ENCODE measurements around the gene CTDSPL.

GRCh38 chr3:37916685-37917084 lies 55.0 kb downstream of the CTDSPL start:
- TF ChIP-seq, protein P1, sequence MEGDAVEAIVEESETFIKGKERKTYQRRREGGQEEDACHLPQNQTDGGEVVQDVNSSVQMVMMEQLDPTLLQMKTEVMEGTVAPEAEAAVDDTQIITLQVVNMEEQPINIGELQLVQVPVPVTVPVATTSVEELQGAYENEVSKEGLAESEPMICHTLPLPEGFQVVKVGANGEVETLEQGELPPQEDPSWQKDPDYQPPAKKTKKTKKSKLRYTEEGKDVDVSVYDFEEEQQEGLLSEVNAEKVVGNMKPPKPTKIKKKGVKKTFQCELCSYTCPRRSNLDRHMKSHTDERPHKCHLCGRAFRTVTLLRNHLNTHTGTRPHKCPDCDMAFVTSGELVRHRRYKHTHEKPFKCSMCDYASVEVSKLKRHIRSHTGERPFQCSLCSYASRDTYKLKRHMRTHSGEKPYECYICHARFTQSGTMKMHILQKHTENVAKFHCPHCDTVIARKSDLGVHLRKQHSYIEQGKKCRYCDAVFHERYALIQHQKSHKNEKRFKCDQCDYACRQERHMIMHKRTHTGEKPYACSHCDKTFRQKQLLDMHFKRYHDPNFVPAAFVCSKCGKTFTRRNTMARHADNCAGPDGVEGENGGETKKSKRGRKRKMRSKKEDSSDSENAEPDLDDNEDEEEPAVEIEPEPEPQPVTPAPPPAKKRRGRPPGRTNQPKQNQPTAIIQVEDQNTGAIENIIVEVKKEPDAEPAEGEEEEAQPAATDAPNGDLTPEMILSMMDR (IDR thresholded peaks at IDR 0.05), result no peak
- TF ChIP-seq POLR2AphosphoS5 (IDR thresholded peaks at IDR 0.05; ENCODE audit: low read depth, low read length) (no peak), SIN3A (IDR thresholded peaks at IDR 0.05; ENCODE audit: borderline replicate concordance, insufficient read depth, low read depth, low read length) (no peak), REST (IDR thresholded peaks at IDR 0.05; ENCODE audit: insufficient read depth in 1 of 2, low read depth in 2 of 2, low read length in 1 of 2) (no peak)
